ENCODE results near the gene MPP3.

Gene MPP3

GRCh38 chr17:43868226-43868994 lies 35.5 kb upstream of the MPP3 start:
- TF ChIP-seq CTCF (conservative IDR thresholded peaks at IDR 0.05) = no peak

GRCh38 chr17:43864161-43864984 lies 31.4 kb upstream of the MPP3 start:
- no peak overlapping the region for H3K27ac ChIP-seq
- no peak for TF ChIP-seq CTCF (conservative IDR thresholded peaks at IDR 0.05)

More at GRCh38 chr17:43868226-43868994, 35.5 kb upstream of the MPP3 start:
- no peak overlapping the region for H3K27ac ChIP-seq

GRCh38 chr17:43861960-43862359 lies 29.0 kb upstream of the MPP3 start:
- no peak for TF ChIP-seq CTCF (conservative IDR thresholded peaks at IDR 0.05)
- H3K27ac ChIP-seq = no peak overlapping the region

GRCh38 chr17:43860927-43861622 lies 28.1 kb upstream of the MPP3 start:
- TF ChIP-seq CTCF (conservative IDR thresholded peaks at IDR 0.05) = no peak
- H3K27ac ChIP-seq = no peak overlapping the region

GRCh38 chr17:43860077-43860725 lies 27.3 kb upstream of the MPP3 start:
- H3K27ac ChIP-seq = no peak overlapping the region
- TF ChIP-seq CTCF (conservative IDR thresholded peaks at IDR 0.05) = no peak

- H3K27ac ChIP-seq = no peak overlapping the region
- TF ChIP-seq CTCF (conservative IDR thresholded peaks at IDR 0.05) = no peak
These were observed 25.1 kb upstream of the MPP3 start for GRCh38 chr17:43857957-43858600.
